ENCODE data around the gene ARRDC2. TPM values are rescaled to one million over a fixed set of nuclear protein-coding genes. Genes with fewer than 3 reads are reported as not detected.

ARRDC2 gene
- total RNA-seq, 4 donors from 2014 or later, result 31.9 to 64.6 (median 47.5) TPM

Small RNA genes within 50 kb of the gene (small RNA-seq; reads per million reads assigned to genes)
- 0 reads per million in 4 donors for gene RNA5SP468

Other genes with a start within 250 kb of the ARRDC2 start
- 1 to 10 TPM in 1 of 4 donors, not detected in 3; 4.7 TPM for gene B3GNT3, start 213.0 kb upstream of the ARRDC2 start, total RNA-seq
- not detected for gene INSL3, start 186.7 kb upstream of the ARRDC2 start, total RNA-seq
- 1 to 10 TPM; 1.2 to 5.9 (median 2.3) TPM for gene JAK3, start 160.2 kb upstream of the ARRDC2 start, total RNA-seq
- 1,000 to 10,000 TPM in 3 of 4 donors, 100 to 1,000 TPM in 1; 799 to 1,594 (median 1,135) TPM for gene RPL18A, start 148.3 kb upstream of the ARRDC2 start, total RNA-seq
- gene SLC5A5, start 136.2 kb upstream of the ARRDC2 start, total RNA-seq, result under 1 TPM in 1 of 4 donors, not detected in 3; 0.16 TPM
- 10 to 100 TPM; 48.1 to 75.9 (median 56.6) TPM for gene CCDC124, start 75.2 kb upstream of the ARRDC2 start, total RNA-seq
- gene KCNN1, start 41.1 kb upstream of the ARRDC2 start, total RNA-seq, result under 1 TPM in 2 of 4 donors, not detected in 2; 0.20 to 0.89 TPM
- 1 to 10 TPM in 3 of 4 donors, under 1 TPM in 1; 0.15 to 3.5 (median 1.5) TPM for gene IL12RB1, start 78.8 kb downstream of the ARRDC2 start, total RNA-seq
- gene MAST3, start 89.6 kb downstream of the ARRDC2 start, total RNA-seq, result 1 to 10 TPM; 3.3 to 8.8 (median 4.8) TPM
- gene PIK3R2, start 145.0 kb downstream of the ARRDC2 start, total RNA-seq, result 10 to 100 TPM in 3 of 4 donors, 1 to 10 TPM in 1; 5.3 to 30.1 (median 22.7) TPM
- 10 to 100 TPM in 3 of 4 donors, 1 to 10 TPM in 1; 4.4 to 79.6 (median 40.8) TPM for gene IFI30, start 165.6 kb downstream of the ARRDC2 start, total RNA-seq
- gene MPV17L2, start 185.0 kb downstream of the ARRDC2 start, total RNA-seq, result 10 to 100 TPM; 13.8 to 30.7 (median 22.4) TPM
- 1 to 10 TPM in 3 of 4 donors, under 1 TPM in 1; 0.92 to 3.8 (median 1.6) TPM for gene RAB3A, start 195.9 kb downstream of the ARRDC2 start, total RNA-seq
- 1 to 10 TPM in 1 of 4 donors, under 1 TPM in 3; 0.35 to 2.3 (median 0.53) TPM for gene PDE4C, start 218.3 kb downstream of the ARRDC2 start, total RNA-seq

Data from gastroesophageal sphincter (tissue), 4 donors.